Left ventricle myocardium inferior (tissue), 1 donor: Measurements from ENCODE around the gene ALOX15. TPM values are rescaled to one million over a fixed set of nuclear protein-coding genes. Genes with fewer than 3 reads are reported as not detected.
"Not testable (repeated sequence)": the region's sequence is repeated elsewhere in the genome, so short reads cannot be mapped to it uniquely, and the experiment has no call there.

ENCODE experiments used
- DNase-seq: peaks from one replicate; pipeline ENCODE4 v3.0.0-alpha.2; 2020
- H3K27ac ChIP-seq: fragments of 200-600 bp; replicated peaks from 2 replicates; pipeline ENCODE4 v1.8.0; 2021
- H3K27me3 ChIP-seq: fragments of 200-600 bp; 2 replicates; pipeline ENCODE4 v1.8.0; 2021; ENCODE audit warnings: low read depth
- H3K36me3 ChIP-seq: fragments of 200-600 bp; 2 replicates; pipeline ENCODE4 v1.8.0; 2021
- H3K4me1 ChIP-seq: fragments of 200-600 bp; 2 replicates; pipeline ENCODE4 v1.8.0; 2021
- H3K4me3 ChIP-seq: fragments of 200-600 bp; 2 replicates; pipeline ENCODE4 v1.8.0; 2021; ENCODE audit warnings: mild to moderate bottlenecking, moderate library complexity
- H3K9me3 ChIP-seq: fragments of 200-600 bp; replicated peaks from 2 replicates; pipeline ENCODE4 v1.8.0; 2021
- intact Hi-C: fragments of 100-400 bp; cut with micrococcal nuclease; formaldehyde crosslinking; loops from one replicate; pipeline ENCODE4 v1.11.0; 2022
- total RNA-seq: library from RNA; stranded (reverse); fragmentation: NEBNext Ultra II Directional; extraction: Animal tissue kit (Norgen Biotek cat#: 25700); gene quantifications from one replicate; pipeline ENCODE4 v1.2.1, GENCODE V29; 2021
- TF ChIP-seq, protein P1 (sequence below): fragments of 200-600 bp; IDR thresholded peaks from 2 replicates; pipeline ENCODE4 v1.8.0; 2021; ENCODE audit warnings: antibody characterized with exemption, mild to moderate bottlenecking, borderline replicate concordance
- donor health status: DM: no; HTN: yes; CAD: no; lungs with severe emphysema.

The ALOX15 gene
- total RNA-seq, 1 donor from 2014 or later = 0.33 TPM

DNA sequence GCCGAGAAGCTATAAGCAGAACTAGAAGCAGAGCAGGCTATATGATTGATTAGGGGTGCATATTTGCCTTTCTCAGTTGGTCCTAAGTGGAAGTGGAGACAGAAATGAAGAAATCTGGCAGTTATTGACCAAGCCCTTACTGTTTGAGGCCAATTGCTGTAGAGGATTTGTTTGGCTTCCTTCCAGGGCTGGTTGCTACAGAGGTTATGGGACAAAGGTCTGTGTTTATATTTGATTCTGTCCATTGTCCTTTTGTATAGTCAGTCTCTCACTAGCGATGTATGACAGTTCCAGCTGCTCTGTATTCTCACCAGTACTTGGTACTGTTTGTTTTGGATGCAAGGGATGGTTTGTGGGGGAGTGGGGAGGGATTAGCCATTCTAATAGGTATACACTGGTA lies 7.3 kb upstream of the ALOX15 start:
- no peaks in the 10 kb centered on the region for H3K4me1 ChIP-seq
- H3K27ac ChIP-seq = no peak overlapping the region
- H3K4me3 ChIP-seq = no peak overlapping the region
- peaks cover 80% of the 10 kb centered on the region for H3K27me3 ChIP-seq
- intact Hi-C loops = no loop called here
- H3K36me3 ChIP-seq = no peaks in the 10 kb centered on the region
- TF ChIP-seq, protein P1, sequence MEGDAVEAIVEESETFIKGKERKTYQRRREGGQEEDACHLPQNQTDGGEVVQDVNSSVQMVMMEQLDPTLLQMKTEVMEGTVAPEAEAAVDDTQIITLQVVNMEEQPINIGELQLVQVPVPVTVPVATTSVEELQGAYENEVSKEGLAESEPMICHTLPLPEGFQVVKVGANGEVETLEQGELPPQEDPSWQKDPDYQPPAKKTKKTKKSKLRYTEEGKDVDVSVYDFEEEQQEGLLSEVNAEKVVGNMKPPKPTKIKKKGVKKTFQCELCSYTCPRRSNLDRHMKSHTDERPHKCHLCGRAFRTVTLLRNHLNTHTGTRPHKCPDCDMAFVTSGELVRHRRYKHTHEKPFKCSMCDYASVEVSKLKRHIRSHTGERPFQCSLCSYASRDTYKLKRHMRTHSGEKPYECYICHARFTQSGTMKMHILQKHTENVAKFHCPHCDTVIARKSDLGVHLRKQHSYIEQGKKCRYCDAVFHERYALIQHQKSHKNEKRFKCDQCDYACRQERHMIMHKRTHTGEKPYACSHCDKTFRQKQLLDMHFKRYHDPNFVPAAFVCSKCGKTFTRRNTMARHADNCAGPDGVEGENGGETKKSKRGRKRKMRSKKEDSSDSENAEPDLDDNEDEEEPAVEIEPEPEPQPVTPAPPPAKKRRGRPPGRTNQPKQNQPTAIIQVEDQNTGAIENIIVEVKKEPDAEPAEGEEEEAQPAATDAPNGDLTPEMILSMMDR = no peak
- H3K9me3 ChIP-seq = no peaks in the 10 kb centered on the region
- no peak for DNase-seq

DNA sequence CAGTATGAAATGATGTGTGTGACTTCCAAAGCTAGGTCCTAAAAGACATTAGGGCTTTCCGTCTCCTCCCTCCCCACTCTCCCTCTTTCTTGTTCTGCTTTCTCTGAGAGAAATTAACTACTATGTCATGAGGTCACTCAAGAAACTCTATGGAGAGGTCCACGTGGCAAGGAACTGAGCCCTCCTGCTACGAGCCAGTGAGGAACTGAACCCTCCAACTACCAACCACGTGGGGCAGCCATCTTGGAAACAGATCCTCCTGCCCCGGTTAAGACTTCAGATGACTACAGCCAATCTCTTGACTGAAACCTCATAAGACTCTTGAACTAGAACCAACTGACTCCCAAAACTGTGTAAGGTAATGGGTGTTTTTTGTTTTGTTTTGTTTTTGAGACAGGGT lies 4.2 kb upstream of the ALOX15 start:
- H3K4me1 ChIP-seq = peaks cover 10% of the 10 kb centered on the region
- H3K4me3 ChIP-seq = no peak overlapping the region
- intact Hi-C loops = no loop called here
- TF ChIP-seq, protein P1 = no peak
- no peaks in the 10 kb centered on the region for H3K36me3 ChIP-seq
- H3K27me3 ChIP-seq = peaks cover 89% of the 10 kb centered on the region
- H3K9me3 ChIP-seq = no peaks in the 10 kb centered on the region
- DNase-seq = no peak
- no peak overlapping the region for H3K27ac ChIP-seq

DNA sequence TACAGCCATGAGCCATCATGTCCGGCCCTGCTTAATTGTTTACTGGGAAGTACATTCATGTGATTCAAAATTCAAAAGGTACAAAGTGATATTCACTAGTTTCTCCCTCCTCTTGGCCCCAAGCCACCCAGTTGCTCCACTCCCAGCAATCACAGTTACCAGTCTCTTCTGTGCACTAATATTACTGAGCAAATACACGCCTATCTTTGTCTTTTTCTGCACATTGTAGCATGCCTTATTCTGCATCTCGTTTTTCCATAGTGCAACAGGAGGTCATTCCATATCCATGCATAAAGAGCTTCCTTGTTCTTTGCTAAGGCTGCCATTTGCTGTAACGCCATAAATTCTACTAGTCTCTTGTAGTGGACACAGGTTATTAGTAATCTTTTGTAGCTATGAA lies 2.2 kb upstream of the ALOX15 start:
- H3K27me3 ChIP-seq = peaks cover 87% of the 10 kb centered on the region
- no peak overlapping the region for H3K27ac ChIP-seq
- TF ChIP-seq, protein P1 = no peak
- H3K36me3 ChIP-seq = no peaks in the 10 kb centered on the region
- no peak for DNase-seq
- intact Hi-C loops = no loop called here
- no peaks in the 10 kb centered on the region for H3K9me3 ChIP-seq
- H3K4me1 ChIP-seq = peaks cover 10% of the 10 kb centered on the region
- no peak overlapping the region for H3K4me3 ChIP-seq

DNA sequence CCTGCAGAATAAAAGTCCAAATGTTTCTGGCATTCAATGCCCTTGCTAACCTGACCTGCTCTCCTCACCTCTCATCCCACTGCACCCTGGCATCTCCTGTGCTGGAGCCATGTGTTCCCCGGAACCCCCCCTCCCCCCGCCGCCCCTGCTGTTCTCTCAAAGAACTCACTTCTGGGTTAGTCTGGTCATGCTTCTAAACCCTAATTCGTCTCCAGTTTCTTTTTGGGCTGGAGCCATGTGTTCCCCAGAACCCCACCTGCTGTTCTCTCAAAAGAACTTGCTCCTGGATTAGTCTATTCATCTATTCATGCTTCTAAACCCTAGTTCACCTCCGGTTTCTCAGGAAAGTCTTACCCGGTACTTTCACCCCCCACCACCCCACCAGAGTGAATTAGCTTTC lies 808 bp upstream of the ALOX15 start:
- intact Hi-C loops = no loop called here
- peaks cover 84% of the 10 kb centered on the region for H3K27me3 ChIP-seq
- H3K36me3 ChIP-seq = no peaks in the 10 kb centered on the region
- peaks cover 10% of the 10 kb centered on the region for H3K4me1 ChIP-seq
- no peaks in the 10 kb centered on the region for H3K9me3 ChIP-seq
- TF ChIP-seq, protein P1 = no peak
- no peak overlapping the region for H3K27ac ChIP-seq
- no peak overlapping the region for H3K4me3 ChIP-seq
- no peak for DNase-seq

DNA sequence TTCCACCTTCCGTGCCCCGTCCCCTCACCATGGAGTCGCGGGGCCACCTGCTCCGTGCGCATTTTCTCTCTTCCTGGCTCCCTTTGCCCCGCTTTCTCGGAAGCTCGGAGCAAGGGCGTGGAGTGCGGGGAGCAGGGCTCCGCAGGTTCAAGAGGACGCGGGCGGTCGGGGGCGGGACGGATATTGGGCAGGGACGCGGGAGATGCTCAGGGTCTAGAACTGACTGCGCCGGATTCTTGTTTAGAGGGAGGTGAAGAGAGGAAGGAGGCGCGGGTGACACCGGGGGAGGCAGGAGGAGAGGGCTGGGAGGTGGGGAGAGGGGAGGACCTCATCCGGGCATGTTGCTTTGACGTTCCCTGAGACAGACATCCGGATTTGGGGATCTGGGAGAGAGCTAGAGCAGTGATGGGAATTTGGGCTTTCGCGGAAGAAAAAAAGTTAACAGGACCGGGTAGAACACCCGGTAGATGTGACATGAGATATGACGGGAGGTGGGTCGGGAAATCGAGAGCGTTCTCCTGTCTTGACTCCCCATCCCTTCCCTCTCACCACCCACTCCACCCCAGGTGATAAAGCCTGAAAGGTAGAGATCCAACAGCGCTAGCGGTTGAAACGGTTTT lies 799 bp downstream of the ALOX15 start:
- H3K4me1 ChIP-seq, H3K4me3 ChIP-seq, intact Hi-C loops, H3K36me3 ChIP-seq, DNase-seq, H3K9me3 ChIP-seq, H3K27ac ChIP-seq: not testable (repeated sequence)
- H3K27me3 ChIP-seq = peaks cover 85% of the 10 kb centered on the region

DNA sequence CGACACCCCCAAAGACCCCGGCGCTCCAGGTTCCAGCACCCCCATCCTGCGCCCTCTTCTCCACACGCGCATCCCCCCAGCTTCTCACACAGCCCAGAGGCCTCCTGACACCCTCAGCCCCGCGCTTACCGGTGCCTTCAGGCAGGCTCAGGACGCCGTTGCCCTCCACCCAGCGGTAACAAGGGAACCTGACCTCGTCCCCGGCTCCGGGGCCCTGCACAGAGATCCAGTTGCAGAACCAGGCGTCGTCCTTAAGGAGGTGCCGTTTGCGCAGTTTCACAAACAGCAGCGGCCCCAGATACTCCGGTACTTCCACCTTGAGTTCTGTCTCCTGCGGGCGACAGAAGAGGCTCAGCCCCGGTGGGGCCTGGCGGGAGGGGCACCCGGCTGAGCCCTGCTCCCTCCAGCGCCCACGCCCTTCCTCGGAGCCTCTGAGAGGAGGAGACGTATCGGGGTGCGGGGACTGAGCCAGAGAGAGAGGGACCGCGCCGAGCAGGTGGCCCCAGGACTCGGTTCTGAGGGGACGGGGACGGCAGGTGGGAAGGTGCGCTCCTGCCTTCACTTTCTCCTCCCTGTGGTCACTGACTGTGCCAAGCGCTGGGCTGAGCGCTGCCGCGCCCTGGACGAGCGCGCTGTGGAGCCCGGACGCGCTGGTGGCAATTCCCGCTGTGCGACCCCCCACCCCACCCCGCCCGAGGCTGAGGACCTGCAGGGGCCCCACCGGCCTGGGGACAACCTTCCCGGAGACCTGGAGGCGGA lies 2.0 kb downstream of the ALOX15 start:
- H3K4me3 ChIP-seq, H3K36me3 ChIP-seq, H3K27ac ChIP-seq, DNase-seq, intact Hi-C loops, H3K9me3 ChIP-seq, H3K4me1 ChIP-seq: not testable (repeated sequence)
- H3K27me3 ChIP-seq = peaks cover 85% of the 10 kb centered on the region

DNA sequence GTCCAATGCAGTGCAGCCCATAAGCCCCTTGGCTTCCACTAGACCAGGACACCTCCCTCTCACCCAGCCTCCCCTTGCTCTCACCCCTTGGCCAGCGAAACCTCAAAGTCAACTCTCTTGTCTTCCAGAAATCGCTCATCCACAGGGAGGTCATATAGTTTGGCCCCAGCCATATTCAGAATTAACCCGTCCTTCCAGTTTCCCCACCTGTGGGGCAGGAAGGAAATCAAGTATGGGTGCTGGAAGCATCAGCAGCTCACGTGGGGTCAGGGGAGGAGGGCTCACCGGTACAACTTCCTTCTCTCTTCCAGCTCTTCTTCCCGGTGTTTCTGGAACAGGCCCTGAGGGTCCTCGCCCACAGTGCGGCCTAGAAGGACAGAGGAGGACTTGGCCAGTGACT lies 2.7 kb downstream of the ALOX15 start:
- H3K27ac ChIP-seq, DNase-seq, H3K9me3 ChIP-seq, H3K4me3 ChIP-seq, intact Hi-C loops, H3K4me1 ChIP-seq, H3K36me3 ChIP-seq: not testable (repeated sequence)
- peaks cover 85% of the 10 kb centered on the region for H3K27me3 ChIP-seq
